Spleen (tissue), 11 donors: ENCODE measurements around the gene KMT2D. TPM values are rescaled to one million over a fixed set of nuclear protein-coding genes. Genes with fewer than 3 reads are reported as not detected.
A peak's percentile ranks its signal among the peaks of the same experiment; 100 is the strongest.

Experiments used
- DNase-seq: peaks from one replicate; pipeline ENCODE4 v3.0.0-alpha.2; 2020
- H3K27ac ChIP-seq, 8 donors: fragments of 200-600 bp; sonication (generic) in 7 of 8; 1 replicate in 4 of 8; 2 replicates in 4 of 8; pipeline versions ENCODE4 v1.5.0 to v1.8.0; 2016 to 2021; ENCODE audit warnings: inconsistent platforms in 4 of 8, mild to moderate bottlenecking in 4 of 8, moderate library complexity in 1 of 8
- H3K27me3 ChIP-seq, 7 donors: fragments of 200-600 bp; sonication (generic) in 6 of 7; replicated peaks in 1 of 7; 1 replicate in 4 of 7; 2 replicates in 3 of 7; pipeline versions ENCODE4 v1.5.0 to v1.8.0; 2016 to 2021; ENCODE audit warnings: inconsistent platforms in 3 of 7, mild to moderate bottlenecking in 1 of 7
- H3K36me3 ChIP-seq, 6 donors: fragments of 200-600 bp; sonication (generic) in 5 of 6; 1 replicate in 4 of 6; 2 replicates in 2 of 6; pipeline versions ENCODE4 v1.5.0 to v1.8.0; 2016 to 2021; ENCODE audit warnings: inconsistent platforms in 2 of 6
- H3K4me1 ChIP-seq, 6 donors: fragments of 200-600 bp; sonication (generic) in 5 of 6; 1 replicate in 3 of 6; 2 replicates in 3 of 6; pipeline versions ENCODE4 v1.5.0 to v1.8.0; 2016 to 2021; ENCODE audit warnings: inconsistent platforms in 3 of 6
- H3K4me3 ChIP-seq, 8 donors: fragments of 200-600 bp; sonication (generic) in 7 of 8; 1 replicate in 4 of 8; 2 replicates in 4 of 8; pipeline versions ENCODE4 v1.5.0 to v1.8.0; 2016 to 2021; ENCODE audit warnings: inconsistent platforms in 4 of 8, mild to moderate bottlenecking in 4 of 8, moderate library complexity in 2 of 8
- H3K9me3 ChIP-seq, 8 donors: fragments of 200-600 bp; sonication (generic) in 7 of 8; 1 replicate in 4 of 8; 2 replicates in 4 of 8; pipeline versions ENCODE4 v1.5.0 to v1.8.0; 2016 to 2021; ENCODE audit warnings: inconsistent platforms in 4 of 8
- POLR2A ChIP-seq, 3 donors: fragments of 450-650 bp; IDR thresholded peaks; one replicate each; pipeline ENCODE4 v1.5.1; 2017; ENCODE audit warnings: antibody characterized with exemption in 3 of 3, mild to moderate bottlenecking in 1 of 3
- POLR2AphosphoS5 ChIP-seq, 3 donors: sonication (generic); formaldehyde crosslinking; IDR thresholded peaks; one replicate each; pipeline ENCODE4 v1.5.1; 2017; ENCODE audit warnings: antibody characterized with exemption in 3 of 3
- WGBS, 5 donors: extraction: QIAGEN DNeasy Blood & Tissue Kit in 3 of 5; methylation state at CpG; one replicate each; pipeline versions ENCODE4 v1.1.5 to v1.1.7; 2013 to 2018; 5-methylcytosine and 5-hydroxymethylcytosine counted together
- intact Hi-C: fragments of 100-400 bp; cut with DNase I; formaldehyde crosslinking; loops from one replicate; pipeline ENCODE4 v1.15.0; 2023; ENCODE audit warnings: low total_unique reads
- polyA plus RNA-seq, 3 donors: library from polyadenylated mRNA; stranded (reverse); fragments of 200-250 nt; gene quantifications; one replicate each; pipeline ENCODE4 v1.2.1, GENCODE V29; 2013
- total RNA-seq, 7 donors: library from RNA; depleted of rRNA in 3 of 7; stranded (reverse); fragments of >200 nt in 3 of 7; fragmentation: NEBNext Ultra II Directional in 4 of 7; extraction: Animal tissue kit (Norgen Biotek cat#: 25700) in 4 of 7; gene quantifications; one replicate each; pipeline versions ENCODE4 v1.1.0 to v1.2.1, GENCODE V29; 2016 to 2021
- TF ChIP-seq, protein P1 (sequence below), 11 experiments: fragments of 200-600 bp in 7 of 11; fragments of 450-650 bp in 4 of 11; sonication (generic) in 4 of 11; IDR thresholded peaks in 8 of 11; conservative IDR thresholded peaks in 3 of 11; 1 replicate in 7 of 11; 2 replicates in 4 of 11; pipeline versions ENCODE4 v1.4.0 to v1.8.0; 2016 to 2021; ENCODE audit warnings: antibody characterized with exemption in 11 of 11, inconsistent platforms in 4 of 11, mild to moderate bottlenecking in 1 of 11
- donor health status: healthy with polysubstance abuse.
- donor health status: DM: no; HTN: no; CAD: no; lungs with moderate emphysema.
- donor health status: DM: no; HTN: no; CAD: no.
- donor health status: Bipolar disorder and iron deficiency.
- donor health status: healthy.
- donor health status: DM: no; HTN: no; CAD: no.
- donor health status: DM: yes; HTN: yes; CAD: no.

The KMT2D gene
- total and polyA plus RNA-seq, 10 donors = 5.1 to 172 (median 140) TPM

DNA sequence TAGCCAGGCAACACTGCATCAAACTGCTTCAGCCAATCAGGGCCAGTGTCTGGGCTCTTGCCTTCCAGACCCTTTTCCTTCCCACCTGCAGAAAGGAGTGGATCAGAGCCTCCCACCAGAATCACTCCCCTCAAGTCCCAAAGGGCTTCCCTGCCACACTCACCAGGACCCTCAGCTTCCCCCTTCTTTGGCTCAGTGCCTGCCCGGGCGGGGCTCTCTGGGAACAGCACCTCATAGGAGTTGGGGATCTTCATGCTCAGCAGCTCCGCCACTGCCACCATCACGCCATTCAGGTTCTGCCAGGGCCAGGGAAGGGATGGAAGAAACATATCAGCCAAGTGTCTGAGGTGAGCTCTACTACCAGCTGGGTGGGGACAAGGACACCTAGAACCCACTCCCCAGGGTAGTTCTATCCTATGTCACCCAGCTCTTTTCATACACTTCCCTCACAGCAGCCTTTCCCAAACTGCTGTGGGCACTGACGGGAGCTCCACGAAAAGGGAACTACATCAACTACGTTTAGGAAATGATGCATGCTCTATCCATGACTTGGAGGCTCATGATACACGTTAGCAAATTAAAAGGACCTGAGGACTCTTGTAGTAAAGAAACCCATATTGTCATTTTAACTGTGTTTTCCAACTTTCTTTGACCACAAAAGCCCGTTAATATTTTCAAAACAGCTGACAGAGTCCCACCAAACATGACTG is 32.6 kb downstream of the KMT2D start:
- Histone ChIP-seq H3K27ac (no peak overlapping the region), H3K4me3 (no peak overlapping the region), H3K27me3 (no peaks in the 10 kb centered on the region), H3K9me3 (no peaks in the 10 kb centered on the region), H3K4me1 (peaks cover 0 to 9% (median 0%) of the 10 kb centered on the region in 6 donors), H3K36me3 (peaks cover 0 to 100% (median 88%) of the 10 kb centered on the region in 6 donors)
- TF ChIP-seq, protein P1, sequence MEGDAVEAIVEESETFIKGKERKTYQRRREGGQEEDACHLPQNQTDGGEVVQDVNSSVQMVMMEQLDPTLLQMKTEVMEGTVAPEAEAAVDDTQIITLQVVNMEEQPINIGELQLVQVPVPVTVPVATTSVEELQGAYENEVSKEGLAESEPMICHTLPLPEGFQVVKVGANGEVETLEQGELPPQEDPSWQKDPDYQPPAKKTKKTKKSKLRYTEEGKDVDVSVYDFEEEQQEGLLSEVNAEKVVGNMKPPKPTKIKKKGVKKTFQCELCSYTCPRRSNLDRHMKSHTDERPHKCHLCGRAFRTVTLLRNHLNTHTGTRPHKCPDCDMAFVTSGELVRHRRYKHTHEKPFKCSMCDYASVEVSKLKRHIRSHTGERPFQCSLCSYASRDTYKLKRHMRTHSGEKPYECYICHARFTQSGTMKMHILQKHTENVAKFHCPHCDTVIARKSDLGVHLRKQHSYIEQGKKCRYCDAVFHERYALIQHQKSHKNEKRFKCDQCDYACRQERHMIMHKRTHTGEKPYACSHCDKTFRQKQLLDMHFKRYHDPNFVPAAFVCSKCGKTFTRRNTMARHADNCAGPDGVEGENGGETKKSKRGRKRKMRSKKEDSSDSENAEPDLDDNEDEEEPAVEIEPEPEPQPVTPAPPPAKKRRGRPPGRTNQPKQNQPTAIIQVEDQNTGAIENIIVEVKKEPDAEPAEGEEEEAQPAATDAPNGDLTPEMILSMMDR (IDR thresholded peaks at IDR 0.05 in 8 of 11, conservative IDR thresholded peaks at IDR 0.05 in 3 of 11) = no peak
- TF ChIP-seq POLR2A (IDR thresholded peaks at IDR 0.05) (no peak), POLR2AphosphoS5 (IDR thresholded peaks at IDR 0.05) (peak in 2 of 3 donors; percentile 19 to 30)
- no peak for DNase-seq
- intact Hi-C loops = no loop called here
- WGBS, 5 donors = 72 to 90% (median 82%) methylated on average over 9 of the region's 9 CpGs

DNA sequence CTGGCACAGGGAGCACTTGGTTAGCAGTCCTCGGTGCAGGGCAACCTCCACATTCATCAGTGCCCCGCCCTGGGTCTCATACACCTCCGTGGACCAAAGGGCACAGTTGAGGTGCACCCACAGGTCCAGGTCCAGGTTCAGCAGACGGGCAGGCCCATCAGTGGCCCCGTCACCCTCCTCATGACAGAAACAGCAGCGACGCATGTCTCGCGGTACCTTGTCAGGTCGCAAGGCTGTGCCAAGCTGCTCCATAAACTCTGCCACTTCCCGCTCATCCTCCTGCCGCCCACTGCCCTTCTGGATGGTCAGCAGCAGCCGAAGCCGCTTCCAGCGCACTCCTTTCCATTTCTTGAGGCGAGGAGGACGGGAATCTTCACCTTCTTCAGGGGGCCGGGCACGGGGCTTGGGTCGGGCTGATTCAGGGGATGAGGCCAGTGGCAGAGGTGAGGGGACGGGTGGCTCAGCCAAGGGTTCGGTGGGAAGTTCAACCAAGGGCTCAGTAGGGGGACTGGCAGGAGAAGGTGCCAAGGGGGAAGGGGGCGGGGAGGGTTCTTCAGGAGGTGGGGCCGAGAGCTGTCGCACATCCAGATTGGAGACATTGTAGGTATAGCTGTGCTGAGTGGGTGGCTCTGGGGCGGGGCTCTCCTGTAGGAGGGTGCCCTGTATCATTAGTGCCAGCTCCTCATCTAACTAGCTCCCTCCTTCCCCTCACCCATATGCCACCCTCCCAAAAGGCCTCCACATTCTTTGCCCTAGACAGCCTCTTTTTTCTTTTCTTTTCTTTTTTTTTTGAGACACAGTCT is 33.7 kb downstream of the KMT2D start:
- Histone ChIP-seq H3K27ac (no peak overlapping the region), H3K4me3 (no peak overlapping the region), H3K36me3 (peaks cover 0 to 100% (median 88%) of the 10 kb centered on the region in 6 donors), H3K27me3 (no peaks in the 10 kb centered on the region), H3K4me1 (peaks cover 0 to 9% (median 0%) of the 10 kb centered on the region in 6 donors), H3K9me3 (no peaks in the 10 kb centered on the region)
- DNase-seq = no peak
- WGBS, 5 donors = 92 to 96% (median 95%) methylated on average over 25 to 26 of the region's 26 CpGs
- intact Hi-C loops = no loop called here
- TF ChIP-seq, protein P1 (IDR thresholded peaks at IDR 0.05 in 8 of 11, conservative IDR thresholded peaks at IDR 0.05 in 3 of 11) = no peak
- peak; percentile 8 to 71 (median 49) for TF ChIP-seq POLR2AphosphoS5 (IDR thresholded peaks at IDR 0.05)

DNA sequence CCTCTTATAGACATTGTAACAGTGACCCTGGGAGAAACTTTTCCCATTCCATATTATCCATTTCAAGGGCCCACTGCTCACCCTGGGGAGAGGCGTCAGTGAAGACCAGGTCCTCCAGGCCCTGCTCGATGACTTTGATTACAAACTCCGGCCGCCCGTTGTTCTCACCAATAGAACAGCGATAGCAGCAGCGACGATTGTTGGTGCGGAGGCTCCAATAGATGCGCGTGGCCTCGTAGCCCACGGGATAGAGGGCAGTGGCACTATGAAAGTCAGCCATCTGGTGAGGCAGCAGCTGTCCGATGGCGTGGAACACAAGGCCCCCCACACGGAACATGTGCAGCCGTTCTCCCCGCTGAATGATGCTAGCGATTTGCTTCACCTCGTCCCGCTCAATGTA is 34.5 kb downstream of the KMT2D start:
- peaks cover 0 to 9% (median 0%) of the 10 kb centered on the region in 6 donors for H3K4me1 ChIP-seq
- 94 to 98% (median 97%) methylated on average over 15 to 21 of the region's 21 CpGs for WGBS, 5 donors
- H3K27ac ChIP-seq = no peak overlapping the region
- H3K4me3 ChIP-seq = no peak overlapping the region
- intact Hi-C loops = no loop called here
- no peak for DNase-seq
- H3K36me3 ChIP-seq = peaks cover 0 to 100% (median 88%) of the 10 kb centered on the region in 6 donors
- TF ChIP-seq POLR2A (IDR thresholded peaks at IDR 0.05) (no peak), POLR2AphosphoS5 (IDR thresholded peaks at IDR 0.05) (no peak)
- TF ChIP-seq, protein P1 (IDR thresholded peaks at IDR 0.05 in 8 of 11, conservative IDR thresholded peaks at IDR 0.05 in 3 of 11) = no peak
- H3K27me3 ChIP-seq = no peaks in the 10 kb centered on the region
- no peaks in the 10 kb centered on the region for H3K9me3 ChIP-seq

DNA sequence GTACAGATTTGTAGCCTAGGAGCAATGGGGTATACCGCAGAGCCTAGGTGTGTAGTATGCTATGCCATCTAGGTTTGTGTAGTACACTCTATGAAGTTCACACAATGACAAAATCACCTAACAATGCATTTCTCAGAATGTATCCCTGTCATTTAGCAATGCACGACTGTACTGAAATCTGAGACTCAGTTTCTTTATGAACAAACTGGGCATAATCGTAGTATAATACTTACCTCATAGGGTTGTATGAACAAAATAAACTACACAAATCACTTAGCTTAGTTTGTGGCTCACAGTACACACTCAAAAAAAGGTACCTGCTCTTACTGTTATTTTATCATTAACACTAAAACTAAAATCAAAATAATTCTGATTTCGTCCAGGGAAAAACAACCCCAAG is 35.1 kb downstream of the KMT2D start:
- Histone ChIP-seq H3K27ac (no peak overlapping the region), H3K36me3 (peaks cover 0 to 100% (median 89%) of the 10 kb centered on the region in 6 donors), H3K27me3 (no peaks in the 10 kb centered on the region), H3K4me1 (peaks cover 0 to 14% (median 0%) of the 10 kb centered on the region in 6 donors), H3K4me3 (no peak overlapping the region), H3K9me3 (no peaks in the 10 kb centered on the region)
- no peak for DNase-seq
- intact Hi-C loops = no loop called here
- no peak for TF ChIP-seq POLR2A (IDR thresholded peaks at IDR 0.05)
- TF ChIP-seq, protein P1 (IDR thresholded peaks at IDR 0.05 in 8 of 11, conservative IDR thresholded peaks at IDR 0.05 in 3 of 11) = no peak
- no peak for TF ChIP-seq POLR2AphosphoS5 (IDR thresholded peaks at IDR 0.05)
- WGBS, 5 donors = 86 to 96% (median 90%) methylated on average over 4 of the region's 4 CpGs
